HG02938 (cell line): ENCODE measurements around the gene HOXD8.

Source experiments
- ATAC-seq: cut with Tn5 transposase; IDR thresholded peaks from one replicate; pipeline ENCODE4 v1.9.1; 2021; ENCODE audit warnings: mild to moderate bottlenecking, moderate library complexity; ENCODE audit not compliant: unreplicated experiment

HOXD8 gene

DNA sequence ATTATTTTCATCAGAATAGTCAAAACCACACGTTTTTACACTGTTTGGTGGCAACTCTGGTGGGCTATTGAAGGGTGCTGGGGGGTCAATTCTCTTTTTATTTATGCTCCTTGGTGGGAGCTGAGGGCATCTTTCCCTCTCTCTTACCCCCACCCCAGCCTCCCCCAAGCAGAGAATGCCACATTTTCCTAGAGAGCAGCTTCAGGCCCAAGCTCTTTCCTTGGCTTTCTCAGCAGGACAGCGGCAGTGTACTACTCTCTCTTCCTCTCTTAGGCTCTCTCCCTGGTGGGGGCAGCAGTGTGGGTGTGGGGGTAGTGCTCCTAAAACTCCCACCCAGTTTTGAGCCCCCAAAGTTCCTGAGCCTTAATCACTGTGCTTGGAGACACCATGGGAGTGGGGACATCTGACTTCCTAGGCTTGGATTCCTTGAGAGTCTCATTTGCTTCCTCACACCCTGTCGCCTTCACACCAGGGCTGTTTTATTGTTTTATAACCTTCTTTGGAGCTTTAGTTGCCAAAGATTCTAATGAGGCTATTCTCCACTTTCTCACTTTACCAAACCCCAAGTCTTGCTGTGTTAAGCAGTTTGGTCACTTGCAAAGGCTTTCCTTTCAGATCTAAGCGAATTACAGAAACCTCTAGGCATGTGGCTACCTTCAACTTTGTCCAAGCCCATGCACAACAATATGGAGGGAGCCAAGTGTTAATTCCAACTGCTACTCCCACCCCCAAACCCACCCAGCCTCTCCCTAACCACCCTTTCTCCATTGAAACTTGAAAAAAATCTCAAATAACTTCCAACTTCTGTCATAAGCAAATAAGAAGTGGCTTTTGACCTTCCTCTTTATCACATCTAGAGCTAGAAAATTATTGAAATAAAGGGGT is 15.8 kb downstream of the HOXD8 start:
- no peak for ATAC-seq

DNA sequence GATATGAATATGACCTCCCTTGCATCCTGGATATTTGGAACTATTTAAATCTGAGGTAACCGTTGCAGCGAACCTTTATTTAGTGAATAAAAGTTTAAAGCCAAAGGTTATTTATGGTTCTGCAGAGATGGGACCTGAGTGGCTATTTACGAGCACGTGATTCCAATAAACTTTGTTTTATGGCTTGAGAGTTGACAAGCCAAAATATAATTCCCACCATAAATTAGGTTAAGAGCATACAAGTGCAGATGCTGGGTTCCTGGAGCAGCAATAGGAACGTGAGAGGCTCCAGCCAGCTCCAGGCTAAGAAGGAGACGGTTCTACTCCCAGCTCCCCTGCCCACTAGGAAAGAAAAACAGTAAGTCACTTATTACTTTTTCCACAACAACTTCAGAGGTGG is 16.6 kb downstream of the HOXD8 start:
- no peak for ATAC-seq

DNA sequence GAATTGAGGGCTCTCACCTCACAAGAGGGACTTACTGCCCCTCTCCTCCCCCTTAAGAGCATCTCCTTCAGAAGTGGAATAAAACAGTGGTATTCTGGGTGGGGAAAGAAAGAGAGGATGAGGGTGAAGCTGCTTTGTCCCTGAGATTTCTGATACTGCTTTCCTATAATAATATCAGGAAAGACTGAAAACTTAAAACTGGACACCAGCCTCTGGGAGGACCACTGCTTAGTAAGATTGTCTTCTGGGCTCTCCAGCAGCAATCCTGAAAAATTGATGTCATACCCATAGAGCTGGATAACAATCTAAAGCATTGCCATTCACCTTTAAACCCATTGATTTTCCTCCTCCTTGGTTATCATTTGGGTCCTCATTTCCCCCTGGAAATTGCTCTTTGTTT is 17.1 kb downstream of the HOXD8 start:
- ATAC-seq = no peak

DNA sequence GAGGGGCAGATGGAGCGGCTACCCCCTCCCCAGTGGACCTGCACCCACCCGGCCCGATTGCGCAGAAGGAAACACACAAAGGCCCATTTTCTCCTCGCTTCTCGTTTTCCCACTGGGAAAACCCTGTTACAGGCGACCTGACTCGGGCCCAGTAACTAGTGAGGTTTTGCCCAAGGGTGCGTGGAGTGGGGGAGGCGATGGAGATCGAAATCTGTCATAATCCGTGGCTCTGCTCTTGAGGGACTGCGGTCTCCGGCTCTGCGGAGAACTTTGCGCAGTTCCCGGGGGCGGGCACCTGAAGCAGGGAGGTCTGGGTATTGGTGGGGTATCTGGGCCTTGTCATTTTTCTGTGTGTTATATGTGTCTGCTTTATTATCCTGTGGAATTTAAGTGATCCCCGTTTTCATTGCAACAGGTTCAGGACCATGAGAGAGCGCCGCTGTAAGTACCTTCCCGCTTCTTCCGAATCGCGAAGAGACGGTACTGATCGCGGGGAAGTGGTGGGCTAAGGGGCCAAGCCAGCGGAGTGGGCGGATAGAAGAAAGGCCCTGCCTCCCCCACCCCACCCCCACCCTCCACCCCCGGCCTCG is 17.8 kb downstream of the HOXD8 start:
- no peak for ATAC-seq

DNA sequence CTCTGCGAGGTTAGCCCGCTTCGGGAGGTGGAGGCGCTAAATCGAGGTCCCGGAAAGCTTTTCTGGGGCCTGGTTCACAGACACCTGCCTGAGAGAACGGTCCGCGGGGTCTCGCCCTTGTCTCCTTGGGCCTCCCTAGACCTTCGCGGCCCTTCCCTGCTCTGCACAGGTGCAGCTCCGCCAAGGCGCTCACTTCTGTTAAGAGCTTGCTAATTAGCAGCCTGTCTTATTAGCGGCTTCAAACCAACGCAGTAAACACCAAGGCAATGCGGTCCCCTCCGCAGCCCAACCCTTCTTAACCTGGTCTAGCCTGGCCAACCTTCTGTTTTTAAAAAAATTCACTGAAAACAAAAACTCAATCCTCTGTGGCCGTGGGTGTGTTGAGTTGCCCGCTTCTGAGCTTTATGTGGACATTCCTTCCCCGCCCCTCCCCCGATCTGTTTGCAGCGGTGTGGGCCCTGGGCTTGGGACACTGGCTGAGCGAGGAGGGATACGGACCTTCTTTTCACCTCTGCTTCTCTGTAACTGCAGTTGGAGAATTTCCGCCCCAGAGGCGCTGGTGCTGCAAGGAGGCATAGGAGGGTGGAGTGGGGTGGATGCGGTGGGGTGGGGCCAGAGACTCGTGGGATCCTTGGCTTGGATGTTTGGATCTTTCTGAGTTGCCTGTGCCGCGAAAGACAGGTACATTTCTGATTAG is 18.4 kb downstream of the HOXD8 start:
- ATAC-seq = no peak

DNA sequence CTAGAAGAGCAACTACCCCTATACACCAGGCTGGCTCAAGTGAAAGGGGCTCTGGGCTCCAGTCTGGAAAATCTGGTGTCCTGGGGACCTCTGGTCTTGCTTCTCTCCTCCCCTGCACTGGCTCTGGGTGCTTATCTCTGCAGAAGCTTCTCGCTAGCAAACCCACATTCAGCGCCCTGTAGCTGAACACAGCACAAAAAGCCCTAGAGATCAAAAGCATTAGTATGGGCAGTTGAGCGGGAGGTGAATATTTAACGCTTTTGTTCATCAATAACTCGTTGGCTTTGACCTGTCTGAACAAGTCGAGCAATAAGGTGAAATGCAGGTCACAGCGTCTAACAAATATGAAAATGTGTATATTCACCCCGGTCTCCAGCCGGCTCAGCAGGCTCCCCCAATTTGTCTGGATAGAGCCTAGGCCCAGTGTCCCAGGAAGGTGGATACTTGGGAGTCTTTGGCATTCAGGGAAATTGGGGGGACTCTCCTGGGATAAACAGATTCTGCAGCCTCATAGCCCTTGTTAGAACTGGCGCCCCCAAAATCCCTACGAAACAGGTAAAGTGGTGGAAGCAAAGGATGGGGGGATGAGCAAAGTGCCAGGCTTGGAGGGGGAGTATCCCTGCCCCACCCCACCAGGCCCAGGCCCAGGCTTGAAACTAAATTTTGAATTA is 19.4 kb downstream of the HOXD8 start:
- ATAC-seq = no peak

DNA sequence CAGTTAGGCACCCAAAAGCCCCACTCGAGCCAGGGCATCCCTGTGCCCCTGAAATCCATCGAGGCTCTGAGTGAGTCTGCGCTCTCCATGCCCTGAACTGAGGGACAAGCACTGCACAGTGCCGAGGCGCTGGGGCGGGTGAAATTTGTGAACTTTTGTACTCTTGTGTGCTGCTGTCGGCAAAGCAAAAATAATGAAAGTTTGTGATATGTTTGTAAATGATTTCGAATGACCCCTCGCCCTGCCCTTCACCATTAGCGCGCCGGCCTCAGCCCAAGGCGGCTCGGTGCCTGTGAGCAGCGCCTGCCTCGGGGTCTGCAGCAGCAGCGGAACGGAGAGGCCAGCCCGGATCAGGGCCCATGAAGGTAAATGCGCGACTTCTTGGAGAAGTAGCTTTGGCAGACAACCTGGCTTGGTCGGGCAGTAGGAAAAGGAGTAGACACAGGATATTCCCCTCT is 20.0 kb downstream of the HOXD8 start:
- ATAC-seq = no peak

DNA sequence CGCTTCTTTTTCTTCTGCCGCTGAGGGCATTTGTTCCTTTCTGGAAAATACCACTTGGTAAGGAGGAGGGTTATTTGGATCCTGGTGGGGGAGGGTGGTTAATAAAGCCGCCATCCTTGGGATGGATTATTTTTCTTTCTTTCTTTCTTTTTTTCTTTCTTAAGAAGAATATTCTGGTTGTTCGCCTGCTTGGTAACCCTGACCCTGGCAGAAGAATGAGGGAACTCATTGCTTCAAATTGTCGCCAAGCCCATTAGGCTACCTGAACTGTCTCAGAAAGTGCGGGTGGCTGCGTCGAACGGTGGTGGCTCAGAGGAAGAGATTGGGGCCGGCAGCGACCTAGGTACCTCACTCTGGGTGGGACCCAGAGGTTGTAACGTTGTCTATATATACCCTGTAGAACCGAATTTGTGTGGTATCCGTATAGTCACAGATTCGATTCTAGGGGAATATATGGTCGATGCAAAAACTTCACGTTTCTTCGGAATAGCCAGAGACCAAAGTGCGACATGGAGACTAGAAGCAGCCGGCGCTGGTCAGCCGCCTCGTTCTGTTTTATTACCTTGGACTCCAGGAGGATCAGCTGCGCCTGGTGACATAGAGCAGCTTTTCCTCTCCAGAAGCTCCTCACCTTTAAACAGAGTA is 20.6 kb downstream of the HOXD8 start:
- ATAC-seq = no peak

DNA sequence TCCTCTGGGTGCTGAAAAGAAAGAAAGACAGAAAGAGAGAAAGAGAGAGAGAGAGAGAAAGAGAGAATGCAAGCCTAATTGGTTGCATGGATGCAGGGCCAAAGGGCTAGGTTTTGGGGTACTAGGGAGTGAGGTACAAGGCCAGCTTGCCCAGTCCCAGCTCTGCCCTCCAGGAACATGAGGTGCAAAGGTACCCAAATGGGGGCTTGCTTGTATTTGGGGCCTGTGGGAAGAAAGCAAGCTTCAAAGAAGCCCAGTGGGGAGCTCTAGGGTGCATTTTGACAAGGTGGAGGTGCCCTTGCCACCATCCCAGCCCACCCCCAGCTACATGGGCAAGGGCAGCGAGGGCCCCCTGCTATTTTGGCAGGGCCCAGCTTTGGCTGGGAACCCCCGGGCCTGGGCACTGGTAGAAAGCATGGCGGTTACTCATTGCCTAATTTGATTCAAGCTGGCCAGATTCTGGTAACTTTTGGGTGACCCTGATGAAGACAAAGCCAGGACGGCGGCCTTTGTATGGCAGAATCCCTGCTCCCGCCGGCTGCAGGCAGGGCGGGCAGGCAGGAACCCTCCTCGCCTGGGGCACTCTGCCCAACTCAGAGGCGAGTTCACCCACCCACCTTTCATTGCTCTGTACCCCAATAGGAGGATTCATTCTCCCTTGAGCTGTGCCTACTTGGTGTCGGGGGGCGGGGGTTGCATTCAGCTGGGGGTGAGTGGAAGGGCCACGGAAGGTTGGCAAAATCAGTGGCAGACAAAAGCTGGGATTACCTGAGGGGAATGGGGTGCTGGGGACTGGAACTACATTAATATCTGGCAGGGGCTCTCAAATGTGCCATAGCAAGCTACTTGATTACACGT is 21.3 kb downstream of the HOXD8 start:
- ATAC-seq = no peak

DNA sequence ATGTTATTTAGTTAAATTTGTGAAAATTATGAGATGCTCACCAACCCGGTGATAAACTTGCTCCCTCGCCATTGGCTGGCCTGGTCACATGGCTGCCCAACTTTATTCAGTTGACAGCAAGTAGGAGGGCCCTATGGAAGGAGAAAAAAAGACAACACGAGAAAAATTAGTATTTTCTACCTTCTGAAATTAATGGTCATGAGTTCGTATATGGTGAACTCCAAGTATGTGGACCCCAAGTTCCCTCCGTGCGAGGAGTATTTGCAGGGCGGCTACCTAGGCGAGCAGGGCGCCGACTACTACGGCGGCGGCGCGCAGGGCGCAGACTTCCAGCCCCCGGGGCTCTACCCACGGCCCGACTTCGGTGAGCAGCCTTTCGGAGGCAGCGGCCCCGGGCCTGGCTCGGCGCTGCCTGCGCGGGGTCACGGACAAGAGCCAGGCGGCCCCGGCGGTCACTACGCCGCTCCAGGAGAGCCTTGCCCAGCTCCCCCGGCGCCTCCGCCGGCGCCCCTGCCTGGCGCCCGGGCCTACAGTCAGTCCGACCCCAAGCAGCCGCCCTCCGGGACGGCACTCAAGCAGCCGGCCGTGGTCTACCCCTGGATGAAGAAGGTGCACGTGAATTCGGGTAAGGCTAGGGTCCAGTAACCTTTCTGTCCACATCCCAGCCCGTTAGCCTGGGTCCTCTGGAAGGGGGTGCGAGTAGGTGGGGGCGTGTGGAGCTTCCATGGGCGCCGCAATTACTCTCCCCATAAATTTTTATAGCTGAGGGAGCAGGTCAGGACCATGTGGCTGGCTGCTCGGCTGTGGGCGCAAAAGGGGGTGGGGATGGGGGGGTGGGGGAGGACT is 22.2 kb downstream of the HOXD8 start, which contains the start of gene HOXD4:
Gene HOXD4 (plus strand): TSS at position 109 of the 846 bp plus-strand sequence. CDS start 84 bp downstream, at position 193.
- no peak for ATAC-seq

DNA sequence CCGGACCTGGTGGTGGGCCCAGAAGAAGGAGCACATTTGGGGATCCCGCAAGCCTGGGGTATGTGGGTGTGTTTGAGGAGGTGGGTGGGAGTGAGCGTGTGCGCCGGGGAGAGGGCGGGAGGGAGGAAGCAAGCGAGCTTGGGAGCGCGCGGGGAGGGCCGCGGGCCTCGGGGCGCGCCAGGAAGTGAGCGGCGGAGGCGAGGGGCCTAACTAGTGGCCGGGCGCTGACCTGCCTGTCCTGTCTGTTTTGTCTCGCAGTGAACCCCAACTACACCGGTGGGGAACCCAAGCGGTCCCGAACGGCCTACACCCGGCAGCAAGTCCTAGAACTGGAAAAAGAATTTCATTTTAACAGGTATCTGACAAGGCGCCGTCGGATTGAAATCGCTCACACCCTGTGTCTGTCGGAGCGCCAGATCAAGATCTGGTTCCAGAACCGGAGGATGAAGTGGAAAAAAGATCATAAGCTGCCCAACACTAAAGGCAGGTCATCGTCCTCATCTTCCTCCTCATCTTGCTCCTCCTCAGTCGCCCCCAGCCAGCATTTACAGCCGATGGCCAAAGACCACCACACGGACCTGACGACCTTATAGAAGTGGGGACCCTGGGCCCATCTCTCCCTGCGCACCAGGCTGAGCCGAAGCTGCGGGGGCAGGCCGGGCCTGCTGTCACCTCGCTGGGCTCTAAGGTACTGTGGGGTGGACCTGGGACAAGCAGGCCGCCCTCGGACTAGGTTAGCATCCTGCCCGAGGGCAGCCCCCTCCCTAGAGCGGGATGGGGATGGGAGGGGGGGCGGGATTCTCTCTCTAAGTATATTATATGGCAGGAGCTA is 23.1 kb downstream of the HOXD8 start:
- no peak for ATAC-seq

DNA sequence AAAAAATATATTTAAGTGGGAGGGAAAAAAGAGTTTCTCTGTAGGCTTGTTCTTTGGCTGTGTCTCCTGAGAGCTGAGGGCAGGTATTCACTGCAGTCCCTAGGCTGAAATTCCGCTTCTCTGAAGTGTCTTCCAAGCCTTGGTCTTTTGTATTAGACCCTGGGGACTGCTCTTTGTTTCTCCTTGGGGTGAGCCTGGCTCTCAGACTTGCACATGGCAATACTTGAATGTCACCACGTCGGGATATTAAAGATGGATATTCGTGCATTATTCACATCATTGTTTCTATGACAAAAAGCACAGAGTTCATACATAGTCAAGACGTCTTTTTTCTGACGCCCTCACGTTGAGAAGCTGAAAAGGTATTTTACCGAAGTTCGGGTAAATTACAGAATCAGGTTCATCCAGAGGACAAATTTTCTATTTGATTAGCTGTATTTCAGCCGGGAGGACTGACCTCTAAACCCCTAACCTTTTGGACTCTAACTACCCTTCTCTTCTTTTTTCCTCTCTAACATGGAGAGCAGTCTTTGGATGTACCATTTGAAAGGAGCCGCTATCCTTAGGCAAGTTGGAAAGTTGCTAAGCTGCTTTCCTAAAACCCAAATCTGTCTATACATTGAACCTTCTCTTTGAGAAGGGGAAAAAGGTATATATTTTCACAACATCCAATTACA is 25.2 kb downstream of the HOXD8 start:
- no peak for ATAC-seq

DNA sequence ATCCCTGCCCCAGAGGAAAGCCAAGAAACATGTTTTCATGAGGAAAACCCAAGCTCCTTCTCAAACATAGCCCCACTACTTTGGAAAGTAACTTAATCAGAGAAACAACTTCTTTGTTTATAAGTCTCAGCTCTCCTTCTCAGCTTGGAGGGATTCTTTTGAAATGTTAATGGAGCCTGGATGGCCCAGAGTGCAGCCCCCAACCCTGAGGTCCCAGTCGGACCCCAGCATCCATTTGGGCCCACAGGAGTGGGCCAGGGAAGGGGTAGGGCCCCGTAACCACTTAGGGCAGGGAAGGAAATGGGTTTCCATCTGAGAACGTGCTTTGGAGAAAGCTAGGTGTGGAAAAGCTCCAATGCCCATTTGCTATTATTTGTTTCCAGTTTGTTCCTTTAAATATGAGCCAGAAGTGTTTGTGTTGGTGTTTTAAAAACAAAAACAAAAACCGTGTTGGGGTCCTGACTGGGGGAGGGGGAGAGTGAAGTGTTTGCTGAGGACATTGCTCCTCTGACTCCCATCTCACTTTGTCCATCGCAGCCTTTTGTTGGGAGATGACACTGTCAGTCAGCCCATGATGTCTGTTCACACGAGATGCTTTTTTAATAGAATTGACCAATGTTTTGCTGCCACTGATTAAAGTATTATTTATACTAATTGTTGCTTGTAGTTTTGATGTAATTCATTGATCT is 26.0 kb downstream of the HOXD8 start:
- no peak for ATAC-seq

DNA sequence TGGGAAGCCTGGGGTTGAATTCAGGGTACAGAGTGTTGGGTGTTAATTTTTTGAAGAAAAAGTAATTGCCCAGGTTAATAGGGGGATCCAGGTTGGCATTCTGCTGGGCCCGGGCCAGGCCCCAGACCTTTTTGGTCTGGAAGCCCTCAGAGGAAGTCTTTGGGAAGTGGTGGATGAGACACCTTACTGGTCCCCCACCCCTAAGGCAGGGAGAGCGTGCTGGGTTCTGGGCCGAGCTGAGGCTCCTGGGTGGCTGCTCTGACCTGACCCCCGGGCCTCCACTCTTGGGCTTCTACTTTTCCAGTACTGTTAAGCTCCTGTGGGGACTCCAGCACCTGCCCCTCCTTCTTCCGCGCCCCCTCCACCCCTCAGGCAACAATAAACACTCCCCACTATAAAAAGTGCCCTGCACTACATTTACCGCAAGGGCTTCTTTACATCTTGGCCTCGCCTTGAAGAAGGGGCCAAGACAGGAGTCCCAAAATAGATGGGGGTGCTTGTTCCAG is 26.8 kb downstream of the HOXD8 start:
- no peak for ATAC-seq

DNA sequence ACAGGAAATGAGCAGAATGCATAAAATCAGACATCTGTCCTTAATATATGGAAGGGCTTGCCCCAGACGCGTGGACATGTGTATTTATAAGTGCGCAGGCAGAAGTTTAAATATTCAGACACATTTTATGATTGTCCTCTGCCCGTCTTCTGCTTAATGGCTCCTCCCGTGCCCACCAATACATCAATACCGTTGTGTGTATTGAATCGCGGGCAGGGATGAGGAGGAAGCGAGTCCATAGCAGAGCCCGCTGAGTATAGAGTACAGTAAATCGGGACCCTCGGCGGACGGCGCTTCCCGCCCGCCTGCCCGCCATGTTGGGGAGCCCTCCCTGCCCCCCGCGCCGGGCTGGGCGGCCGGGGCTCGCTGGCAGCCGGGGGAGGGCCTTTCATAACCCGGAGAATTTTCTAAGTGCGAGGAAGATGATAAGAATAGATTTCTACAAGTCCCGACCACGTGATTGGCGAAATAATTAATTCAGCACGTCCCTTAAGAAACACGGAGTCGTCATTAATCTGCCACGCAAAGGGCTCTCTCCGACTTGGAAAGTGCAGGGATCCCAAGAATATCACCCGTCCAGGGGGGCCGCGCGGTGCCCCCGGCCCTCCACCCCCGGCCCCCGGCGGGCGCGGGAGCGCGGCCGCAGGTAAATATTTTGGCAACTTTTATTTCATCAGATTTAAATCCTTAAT is 27.4 kb downstream of the HOXD8 start, which contains the start of gene HOXD3:
Gene HOXD3 (plus strand): TSS at position 501 of the 692 bp plus-strand sequence. CDS start 11,808 bp downstream, outside the sequence.
- no peak for ATAC-seq
